Vagina (tissue), 2 donors: ENCODE data around the gene KLHL3.

Experiments used
- POLR2A ChIP-seq, 2 donors: fragments of 450-650 bp; IDR thresholded peaks; one replicate each; pipeline ENCODE4 v1.6.1; 2017; ENCODE audit warnings: antibody characterized with exemption in 2 of 2, mild to moderate bottlenecking in 2 of 2, moderate library complexity in 2 of 2
- POLR2AphosphoS5 ChIP-seq, 2 donors: sonication (generic); formaldehyde crosslinking; IDR thresholded peaks; one replicate each; pipeline ENCODE4 v1.9.0; 2017; ENCODE audit warnings: antibody characterized with exemption in 2 of 2, mild to moderate bottlenecking in 2 of 2, low read depth in 1 of 2; ENCODE audit not compliant: insufficient read depth in 1 of 2
- TF ChIP-seq, protein P1 (sequence below), 3 experiments: fragments of 450-650 bp in 2 of 3; fragments of 200-600 bp in 1 of 3; sonication (generic) in 1 of 3; IDR thresholded peaks; one replicate each; pipeline ENCODE4 v1.5.1; 2017 to 2019; ENCODE audit warnings: antibody characterized with exemption in 3 of 3, mild to moderate bottlenecking in 2 of 3, moderate library complexity in 2 of 3

DNA sequence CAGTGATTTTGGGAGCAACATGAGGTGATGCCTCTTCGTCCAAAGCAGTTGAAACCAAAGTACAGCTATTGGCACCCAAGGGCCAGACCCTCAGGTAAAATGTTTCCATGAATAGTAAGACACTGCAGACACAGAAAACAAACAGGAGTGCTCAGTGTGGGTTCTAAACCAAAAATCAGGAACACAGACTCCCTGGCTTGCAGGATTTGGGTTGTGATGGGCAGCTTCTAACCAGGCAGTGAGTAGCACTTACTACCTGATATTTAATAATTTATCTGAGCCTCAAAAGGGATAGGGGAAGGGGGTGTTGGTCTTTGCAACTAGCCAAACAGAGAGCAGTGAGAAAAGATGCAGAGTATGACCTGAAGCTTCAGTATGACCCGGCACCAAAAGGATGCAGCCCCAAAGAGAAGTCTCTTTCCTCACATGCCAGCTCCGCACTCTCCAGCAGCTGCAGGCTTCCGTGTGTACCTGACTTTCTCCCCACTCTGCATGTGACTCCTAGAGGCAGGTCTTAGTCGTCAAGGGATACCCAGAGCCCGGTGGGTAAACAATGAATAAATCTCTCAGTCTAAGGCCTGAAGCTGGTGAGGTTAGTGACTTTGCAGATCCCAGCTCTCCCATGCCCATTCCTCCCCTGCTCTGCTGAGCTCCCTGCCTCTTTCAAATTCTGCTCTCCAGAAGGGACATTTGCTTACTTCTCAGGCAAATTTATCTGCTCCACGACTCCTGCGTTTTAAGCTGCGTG, 131.4 kb downstream of the KLHL3 start:
- TF ChIP-seq POLR2AphosphoS5 (IDR thresholded peaks at IDR 0.05; ENCODE audit: insufficient read depth in 1 of 2, low read depth in 1 of 2) (no peak), POLR2A (IDR thresholded peaks at IDR 0.05) (no peak)
- TF ChIP-seq, protein P1, sequence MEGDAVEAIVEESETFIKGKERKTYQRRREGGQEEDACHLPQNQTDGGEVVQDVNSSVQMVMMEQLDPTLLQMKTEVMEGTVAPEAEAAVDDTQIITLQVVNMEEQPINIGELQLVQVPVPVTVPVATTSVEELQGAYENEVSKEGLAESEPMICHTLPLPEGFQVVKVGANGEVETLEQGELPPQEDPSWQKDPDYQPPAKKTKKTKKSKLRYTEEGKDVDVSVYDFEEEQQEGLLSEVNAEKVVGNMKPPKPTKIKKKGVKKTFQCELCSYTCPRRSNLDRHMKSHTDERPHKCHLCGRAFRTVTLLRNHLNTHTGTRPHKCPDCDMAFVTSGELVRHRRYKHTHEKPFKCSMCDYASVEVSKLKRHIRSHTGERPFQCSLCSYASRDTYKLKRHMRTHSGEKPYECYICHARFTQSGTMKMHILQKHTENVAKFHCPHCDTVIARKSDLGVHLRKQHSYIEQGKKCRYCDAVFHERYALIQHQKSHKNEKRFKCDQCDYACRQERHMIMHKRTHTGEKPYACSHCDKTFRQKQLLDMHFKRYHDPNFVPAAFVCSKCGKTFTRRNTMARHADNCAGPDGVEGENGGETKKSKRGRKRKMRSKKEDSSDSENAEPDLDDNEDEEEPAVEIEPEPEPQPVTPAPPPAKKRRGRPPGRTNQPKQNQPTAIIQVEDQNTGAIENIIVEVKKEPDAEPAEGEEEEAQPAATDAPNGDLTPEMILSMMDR (IDR thresholded peaks at IDR 0.05) = no peak
